ENCODE measurements around the gene NPHP4.

DNA sequence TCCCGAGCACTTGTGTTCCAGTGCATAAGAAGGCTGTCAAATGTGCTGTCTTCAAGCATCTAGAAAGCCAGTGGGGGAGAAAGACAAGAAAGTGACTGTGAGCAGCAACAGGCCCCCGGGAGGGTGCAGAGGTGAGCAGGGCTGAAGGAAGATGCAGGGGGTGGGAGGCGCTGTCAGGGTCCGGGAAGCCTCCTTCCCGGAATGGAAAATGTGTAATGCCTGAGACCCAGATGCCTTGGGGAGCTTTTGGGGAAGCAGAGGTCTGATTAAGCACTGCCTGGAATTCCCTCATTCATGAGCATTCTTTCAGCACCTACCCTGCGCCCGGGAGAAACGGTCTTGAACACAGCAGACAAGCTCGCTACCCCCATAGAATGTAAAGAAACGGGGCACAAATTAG, 1.3 kb downstream of the NPHP4 start:
- TF ChIP-seq, protein P1, sequence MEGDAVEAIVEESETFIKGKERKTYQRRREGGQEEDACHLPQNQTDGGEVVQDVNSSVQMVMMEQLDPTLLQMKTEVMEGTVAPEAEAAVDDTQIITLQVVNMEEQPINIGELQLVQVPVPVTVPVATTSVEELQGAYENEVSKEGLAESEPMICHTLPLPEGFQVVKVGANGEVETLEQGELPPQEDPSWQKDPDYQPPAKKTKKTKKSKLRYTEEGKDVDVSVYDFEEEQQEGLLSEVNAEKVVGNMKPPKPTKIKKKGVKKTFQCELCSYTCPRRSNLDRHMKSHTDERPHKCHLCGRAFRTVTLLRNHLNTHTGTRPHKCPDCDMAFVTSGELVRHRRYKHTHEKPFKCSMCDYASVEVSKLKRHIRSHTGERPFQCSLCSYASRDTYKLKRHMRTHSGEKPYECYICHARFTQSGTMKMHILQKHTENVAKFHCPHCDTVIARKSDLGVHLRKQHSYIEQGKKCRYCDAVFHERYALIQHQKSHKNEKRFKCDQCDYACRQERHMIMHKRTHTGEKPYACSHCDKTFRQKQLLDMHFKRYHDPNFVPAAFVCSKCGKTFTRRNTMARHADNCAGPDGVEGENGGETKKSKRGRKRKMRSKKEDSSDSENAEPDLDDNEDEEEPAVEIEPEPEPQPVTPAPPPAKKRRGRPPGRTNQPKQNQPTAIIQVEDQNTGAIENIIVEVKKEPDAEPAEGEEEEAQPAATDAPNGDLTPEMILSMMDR (IDR thresholded peaks at IDR 0.05; ENCODE audit: low read length): no peak
- no peak for TF ChIP-seq EZH2 (optimal IDR thresholded peaks at IDR 0.05; ENCODE audit: low read depth, low read length)

Measured in MM.1S (cell line).